VCaP (cell line): Measurements from ENCODE around the gene PRKCZ.

Experiments
- H3K27ac ChIP-seq: fragments of 450-650 bp; 2 replicates; pipeline ENCODE4 v1.5.1; 2017
- CTCF ChIP-seq: fragments of 450-650 bp; conservative IDR thresholded peaks from 2 replicates; pipeline ENCODE4 v1.5.1; 2017; ENCODE audit warnings: mild to moderate bottlenecking, moderate library complexity

PRKCZ gene

DNA sequence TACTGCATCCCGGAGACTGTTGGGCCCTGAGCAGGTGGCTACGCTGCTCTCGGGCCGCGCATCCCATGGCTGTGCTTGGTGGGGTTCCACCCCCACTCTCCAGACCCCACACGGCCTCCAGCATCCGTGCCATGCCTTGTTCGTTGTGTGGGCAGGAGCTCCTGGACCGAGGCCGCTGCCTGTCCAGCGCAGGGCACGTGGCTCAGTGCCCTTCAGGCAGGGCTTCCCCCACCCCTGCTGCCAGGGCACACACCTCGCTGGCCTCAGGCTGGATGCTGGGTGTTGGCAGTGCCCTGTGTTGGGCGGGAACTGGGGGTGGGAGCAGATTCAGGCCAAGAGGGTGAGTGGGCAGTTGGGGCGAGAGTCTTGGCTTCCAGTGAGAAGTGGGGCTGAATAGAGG is 9.9 kb downstream of the PRKCZ start:
- no peak for TF ChIP-seq CTCF
- no peak overlapping the region for H3K27ac ChIP-seq

DNA sequence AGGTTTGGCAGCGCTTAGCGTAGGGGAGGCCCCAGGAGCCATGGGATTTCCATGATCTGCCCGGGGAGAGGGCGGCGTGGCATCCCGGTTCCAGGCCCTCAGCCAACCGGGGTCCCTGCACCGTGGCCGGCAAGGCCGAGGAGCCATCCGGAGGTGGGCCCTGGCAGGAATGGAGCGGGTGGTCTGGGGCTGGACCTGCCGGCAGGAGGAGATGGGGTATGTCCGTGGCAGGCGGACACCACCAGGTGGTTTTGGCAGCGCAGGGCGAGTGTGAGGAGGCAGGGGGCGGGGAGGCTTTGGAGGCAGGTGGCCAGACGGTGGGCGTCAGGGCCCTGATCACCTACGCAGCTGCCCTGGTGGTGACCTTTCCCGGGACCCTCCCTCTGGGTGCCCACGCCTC is 10.3 kb downstream of the PRKCZ start:
- H3K27ac ChIP-seq: no peak overlapping the region
- no peak for TF ChIP-seq CTCF

DNA sequence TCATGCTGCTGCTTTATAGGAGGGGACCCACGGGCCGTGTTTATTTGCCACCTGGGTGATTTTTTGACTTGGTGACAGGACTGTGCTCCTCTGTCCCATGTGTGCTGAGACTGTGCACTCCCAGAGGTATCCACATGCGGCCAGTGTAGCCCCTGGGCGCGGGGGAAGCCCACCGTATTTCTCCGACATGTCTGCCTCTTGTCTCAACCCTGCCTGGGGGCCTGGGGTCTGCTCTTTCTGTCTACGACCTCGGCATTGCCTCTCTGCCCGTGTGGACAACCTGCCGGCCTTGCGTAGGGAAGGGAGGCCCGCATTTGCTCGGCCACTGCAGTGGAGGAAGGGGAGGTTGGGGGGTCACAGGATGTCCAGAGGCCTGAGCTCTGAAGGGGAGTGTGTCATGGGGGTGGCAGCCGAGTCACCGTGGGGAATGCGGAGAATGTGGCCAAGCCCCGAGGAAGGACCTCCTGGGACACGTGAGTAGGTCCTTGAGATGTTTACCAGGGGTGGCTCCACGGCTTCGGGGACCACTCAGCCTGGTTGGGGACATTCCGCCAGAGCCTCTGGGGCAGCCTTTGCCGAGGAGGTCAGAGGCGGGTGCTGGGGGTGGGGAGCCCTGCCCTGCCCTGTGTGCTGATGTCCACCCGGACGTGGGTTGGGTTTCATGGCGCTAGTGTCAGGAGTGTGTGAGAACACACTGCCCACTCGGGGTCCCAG is 11.0 kb downstream of the PRKCZ start:
- no peak for TF ChIP-seq CTCF
- H3K27ac ChIP-seq: no peak overlapping the region

- no peak overlapping the region for H3K27ac ChIP-seq
- TF ChIP-seq CTCF: no peak
Measured at GRCh38 chr1:2065699-2066098, 15.5 kb downstream of the PRKCZ start.

DNA sequence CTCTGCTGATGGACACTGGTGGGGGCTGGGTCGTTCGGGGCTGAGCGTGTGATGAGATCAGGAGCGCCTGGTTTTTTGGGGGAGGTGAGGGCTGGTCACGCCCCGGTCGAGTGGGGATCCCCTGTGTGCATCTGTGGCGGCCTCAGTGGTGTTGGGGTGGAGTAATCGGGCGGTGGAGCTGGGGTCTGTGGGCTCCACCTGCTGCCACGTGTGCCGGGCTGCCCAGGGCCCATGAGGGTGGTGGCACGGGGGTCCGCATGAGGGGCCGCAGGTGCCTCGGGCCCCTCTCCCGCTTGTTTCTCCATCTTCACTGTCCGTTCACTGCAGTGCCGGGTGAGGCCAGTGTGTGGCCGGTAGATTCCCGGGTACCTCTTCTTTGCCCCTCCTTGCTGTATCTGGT is 17.2 kb downstream of the PRKCZ start:
- no peak for TF ChIP-seq CTCF
- H3K27ac ChIP-seq: no peak overlapping the region

GRCh38 chr1:2067981-2068380 is 17.8 kb downstream of the PRKCZ start:
- no peak overlapping the region for H3K27ac ChIP-seq
- no peak for TF ChIP-seq CTCF

GRCh38 chr1:2068951-2069350 is 18.7 kb downstream of the PRKCZ start:
- TF ChIP-seq CTCF: no peak

More at GRCh38 chr1:2068951-2069350, 18.7 kb downstream of the PRKCZ start:
- H3K27ac ChIP-seq: no peak overlapping the region
